ENCODE measurements around the gene LTB. TPM values are rescaled to one million over a fixed set of nuclear protein-coding genes. Genes with fewer than 3 reads are reported as not detected.

Gene LTB
- polyA plus RNA-seq, 3 donors: 0.89 to 1.4 (median 1.2) TPM

DNA sequence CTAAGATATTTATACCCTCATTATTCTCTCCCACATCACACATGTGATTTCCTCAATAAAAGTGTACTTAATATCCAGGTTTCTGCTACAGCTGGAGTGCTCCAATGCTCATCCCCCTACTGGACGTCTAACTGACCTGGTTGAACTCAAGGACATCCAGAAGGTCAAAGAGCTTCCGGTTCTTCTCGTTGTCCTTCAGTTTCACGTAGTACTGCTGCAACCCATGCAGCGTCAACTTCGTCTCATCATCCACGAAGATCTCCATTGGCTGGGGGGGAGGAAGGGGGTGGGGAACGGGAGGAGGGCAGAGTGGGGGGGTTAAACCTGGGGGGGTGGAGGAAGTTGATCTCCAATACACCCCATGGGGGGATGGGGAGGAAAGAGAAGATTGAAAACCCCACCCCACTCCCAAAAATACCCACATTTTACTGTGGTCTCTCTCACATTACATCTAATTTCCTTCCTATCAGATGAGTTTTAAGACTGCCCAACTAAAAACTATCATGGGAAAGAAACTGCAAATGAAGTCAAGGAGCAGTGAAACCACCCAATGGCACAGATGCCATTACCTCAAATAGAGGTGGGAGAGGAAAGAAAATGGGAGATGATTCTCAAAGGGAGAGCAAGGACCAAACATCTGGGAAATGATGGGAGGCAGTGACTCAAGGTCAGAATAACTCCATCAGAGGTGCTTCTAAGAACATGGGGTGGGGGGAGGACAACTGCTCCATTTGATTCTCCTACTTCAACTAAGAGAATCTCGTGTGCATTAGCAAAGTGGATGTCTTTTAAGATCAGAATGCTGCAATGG is 49.4 kb downstream of the LTB start:
- DNase-seq (ENCODE audit: low read depth in 3 of 3, low spot score in 2 of 3): no peak

DNA sequence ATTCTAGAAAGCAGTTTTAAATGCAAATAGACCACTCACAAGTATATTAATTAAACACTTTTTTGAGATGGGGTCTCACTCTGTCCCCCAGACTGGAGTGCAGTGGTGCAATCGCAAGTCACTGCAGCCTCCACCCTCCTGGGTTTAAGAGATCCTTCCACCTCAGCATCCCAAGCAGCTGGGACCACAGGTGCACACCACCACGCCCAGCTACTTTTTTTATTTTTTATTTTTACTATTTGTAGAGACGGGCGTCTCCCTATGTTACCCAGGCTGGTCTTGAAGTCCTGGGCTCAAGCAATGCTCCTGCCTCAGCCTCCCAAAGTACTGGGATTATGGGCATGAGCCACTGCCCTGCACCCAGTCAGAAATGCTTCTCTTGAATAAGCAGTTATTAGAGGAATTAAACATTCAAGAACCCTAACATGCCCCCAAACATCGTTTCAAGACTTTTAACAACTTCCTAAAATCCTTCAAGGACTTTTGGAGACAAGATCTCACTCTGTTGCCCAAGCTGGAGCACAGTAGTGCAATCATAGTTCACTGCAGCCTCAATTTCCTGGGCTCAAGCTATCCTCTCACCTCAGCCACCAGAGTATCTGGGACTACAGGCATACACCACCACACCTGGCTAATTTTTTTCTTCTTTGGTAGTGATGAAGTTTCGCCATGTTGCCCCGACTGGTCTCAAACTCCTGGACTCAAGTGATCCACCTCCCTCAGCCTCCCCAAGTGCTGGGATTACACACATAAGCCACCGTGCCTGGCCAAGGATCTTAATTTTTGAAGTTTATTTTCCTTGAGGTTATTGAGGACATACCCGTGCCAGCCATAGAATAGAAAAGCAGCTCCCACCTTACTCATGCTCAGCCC is 50.2 kb downstream of the LTB start:
- no peak for DNase-seq (ENCODE audit: low read depth in 3 of 3, low spot score in 2 of 3)

GRCh38 chr6:31531162-31531561 is 51.1 kb downstream of the LTB start:
- no peak for DNase-seq (ENCODE audit: low read depth in 3 of 3, low spot score in 2 of 3)

DNA sequence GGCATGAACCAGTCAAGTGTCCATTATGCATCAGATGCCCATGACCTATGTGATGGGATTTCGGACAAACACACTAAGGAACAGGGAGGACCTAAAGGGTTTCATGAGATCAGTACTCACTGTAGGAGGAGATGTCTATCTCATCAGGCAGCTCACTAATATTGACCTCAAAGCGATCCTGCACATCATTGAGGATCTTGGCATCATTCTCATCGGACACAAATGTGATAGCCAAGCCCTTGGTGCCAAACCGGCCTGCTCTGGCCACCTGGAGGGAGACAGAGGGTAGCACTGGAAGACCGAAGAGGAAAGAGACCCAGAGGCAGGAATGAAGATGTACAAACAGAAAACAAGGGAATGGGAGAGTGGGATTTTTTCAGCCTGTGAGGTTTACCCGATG is 51.6 kb downstream of the LTB start:
- no peak for DNase-seq (ENCODE audit: low read depth in 3 of 3, low spot score in 2 of 3)

Other genes starting within 250 kb of the LTB start
- 100 to 1,000 TPM in 2 of 3 donors, 10 to 100 TPM in 1; 97.2 to 236 (median 160) TPM for gene HLA-B, start 225.2 kb downstream of the LTB start, polyA plus RNA-seq (ENCODE audit: insufficient read length in 3 of 3)
- gene MICA, start 178.8 kb downstream of the LTB start, polyA plus RNA-seq (ENCODE audit: insufficient read length in 3 of 3): 10 to 100 TPM in 1 of 3 donors, 1 to 10 TPM in 2; 3.4 to 10.5 (median 6.9) TPM
- gene MICB, start 84.3 kb downstream of the LTB start, polyA plus RNA-seq (ENCODE audit: insufficient read length in 3 of 3): 1 to 10 TPM; 1.0 to 1.4 (median 1.2) TPM
- 10 to 100 TPM; 13.6 to 24.1 (median 17.7) TPM for gene MCCD1, start 53.5 kb downstream of the LTB start, polyA plus RNA-seq (ENCODE audit: insufficient read length in 3 of 3)
- gene DDX39B, start 40.4 kb downstream of the LTB start, polyA plus RNA-seq (ENCODE audit: insufficient read length in 3 of 3): 100 to 1,000 TPM; 509 to 546 (median 538) TPM
- 1 to 10 TPM; 5.7 to 7.5 (median 7.3) TPM for gene ATP6V1G2, start 35.8 kb downstream of the LTB start, polyA plus RNA-seq (ENCODE audit: insufficient read length in 3 of 3)
- gene NFKBIL1, start 34.8 kb downstream of the LTB start, polyA plus RNA-seq (ENCODE audit: insufficient read length in 3 of 3): 10 to 100 TPM; 17.6 to 19.3 (median 19.1) TPM
- under 1 TPM; 0.13 to 0.15 (median 0.14) TPM for gene LTA, start 10.1 kb downstream of the LTB start, polyA plus RNA-seq (ENCODE audit: insufficient read length in 3 of 3)
- gene TNF, start 6.9 kb downstream of the LTB start, polyA plus RNA-seq (ENCODE audit: insufficient read length in 3 of 3): under 1 TPM; 0.16 to 0.31 (median 0.19) TPM
- 1 to 10 TPM; 4.9 to 6.5 (median 5.2) TPM for gene LST1, start 3.9 kb upstream of the LTB start, polyA plus RNA-seq (ENCODE audit: insufficient read length in 3 of 3)
- under 1 TPM in 1 of 3 donors, not detected in 2; 0.16 TPM for gene NCR3, start 10.6 kb upstream of the LTB start, polyA plus RNA-seq (ENCODE audit: insufficient read length in 3 of 3)
- 10 to 100 TPM; 87.4 to 99.7 (median 94.8) TPM for gene AIF1, start 32.8 kb upstream of the LTB start, polyA plus RNA-seq (ENCODE audit: insufficient read length in 3 of 3)
- 100 to 1,000 TPM; 131 to 142 (median 140) TPM for gene PRRC2A, start 38.3 kb upstream of the LTB start, polyA plus RNA-seq (ENCODE audit: insufficient read length in 3 of 3)
- gene BAG6, start 70.2 kb upstream of the LTB start, polyA plus RNA-seq (ENCODE audit: insufficient read length in 3 of 3): 100 to 1,000 TPM; 212 to 228 (median 226) TPM
- 100 to 1,000 TPM in 2 of 3 donors, 10 to 100 TPM in 1; 91.6 to 131 (median 120) TPM for gene APOM, start 73.5 kb upstream of the LTB start, polyA plus RNA-seq (ENCODE audit: insufficient read length in 3 of 3)
- gene C6orf47, start 78.4 kb upstream of the LTB start, polyA plus RNA-seq (ENCODE audit: insufficient read length in 3 of 3): 10 to 100 TPM; 19.4 to 20.7 (median 20.4) TPM
- gene GPANK1, start 82.6 kb upstream of the LTB start, polyA plus RNA-seq (ENCODE audit: insufficient read length in 3 of 3): 10 to 100 TPM; 29.5 to 31.0 (median 30.8) TPM
- 100 to 1,000 TPM; 234 to 239 (median 236) TPM for gene CSNK2B, start 83.7 kb upstream of the LTB start, polyA plus RNA-seq (ENCODE audit: insufficient read length in 3 of 3)
- gene LY6G5B, start 87.6 kb upstream of the LTB start, polyA plus RNA-seq (ENCODE audit: insufficient read length in 3 of 3): 10 to 100 TPM; 10.4 to 15.6 (median 12.0) TPM
- 1 to 10 TPM; 2.4 to 3.2 (median 2.5) TPM for gene LY6G5C, start 98.6 kb upstream of the LTB start, polyA plus RNA-seq (ENCODE audit: insufficient read length in 3 of 3)
- 10 to 100 TPM; 54.8 to 57.3 (median 55.2) TPM for gene ABHD16A, start 120.9 kb upstream of the LTB start, polyA plus RNA-seq (ENCODE audit: insufficient read length in 3 of 3)
- 1 to 10 TPM in 1 of 3 donors, under 1 TPM in 2; 0.44 to 1.5 (median 0.98) TPM for gene LY6G6F, start 124.4 kb upstream of the LTB start, polyA plus RNA-seq (ENCODE audit: insufficient read length in 3 of 3)
- under 1 TPM in 1 of 3 donors, not detected in 2; 0.34 TPM for gene LY6G6D, start 132.9 kb upstream of the LTB start, polyA plus RNA-seq (ENCODE audit: insufficient read length in 3 of 3)
- gene LY6G6C, start 139.3 kb upstream of the LTB start, polyA plus RNA-seq (ENCODE audit: insufficient read length in 3 of 3): under 1 TPM; 0.18 to 0.28 (median 0.22) TPM
- 1 to 10 TPM; 1.1 to 2.3 (median 1.4) TPM for gene MPIG6B, start 140.9 kb upstream of the LTB start, polyA plus RNA-seq (ENCODE audit: insufficient read length in 3 of 3)
- 100 to 1,000 TPM; 157 to 166 (median 162) TPM for gene DDAH2, start 146.9 kb upstream of the LTB start, polyA plus RNA-seq (ENCODE audit: insufficient read length in 3 of 3)
- gene CLIC1, start 154.1 kb upstream of the LTB start, polyA plus RNA-seq (ENCODE audit: insufficient read length in 3 of 3): 100 to 1,000 TPM; 313 to 334 (median 325) TPM
- 10 to 100 TPM; 13.8 to 16.7 (median 15.3) TPM for gene MSH5, start 157.6 kb upstream of the LTB start, polyA plus RNA-seq (ENCODE audit: insufficient read length in 3 of 3)
- 1 to 10 TPM; 2.1 to 7.4 (median 6.0) TPM for gene SAPCD1, start 180.2 kb upstream of the LTB start, polyA plus RNA-seq (ENCODE audit: insufficient read length in 3 of 3)
- 1 to 10 TPM; 6.8 to 9.4 (median 8.5) TPM for gene VWA7, start 194.9 kb upstream of the LTB start, polyA plus RNA-seq (ENCODE audit: insufficient read length in 3 of 3)
- 10 to 100 TPM; 57.2 to 59.4 (median 58.1) TPM for gene VARS1, start 213.3 kb upstream of the LTB start, polyA plus RNA-seq (ENCODE audit: insufficient read length in 3 of 3)
- gene LSM2, start 224.5 kb upstream of the LTB start, polyA plus RNA-seq (ENCODE audit: insufficient read length in 3 of 3): 10 to 100 TPM; 86.8 to 93.1 (median 87.3) TPM
- gene HSPA1L, start 232.9 kb upstream of the LTB start, polyA plus RNA-seq (ENCODE audit: insufficient read length in 3 of 3): 1 to 10 TPM; 4.1 to 4.3 (median 4.3) TPM
- gene HSPA1A, start 233.1 kb upstream of the LTB start, polyA plus RNA-seq (ENCODE audit: insufficient read length in 3 of 3): 100 to 1,000 TPM in 1 of 3 donors, 10 to 100 TPM in 2; 83.5 to 115 (median 87.1) TPM
- 100 to 1,000 TPM; 112 to 164 (median 134) TPM for gene HSPA1B, start 245.3 kb upstream of the LTB start, polyA plus RNA-seq (ENCODE audit: insufficient read length in 3 of 3)

Measured in right renal cortex interstitium (tissue), 3 donors.